ENCODE results near the gene DNAH6. TPM values are rescaled to one million over a fixed set of nuclear protein-coding genes. Genes with fewer than 3 reads are reported as not detected.

The DNAH6 gene
- polyA plus RNA-seq, 1 donor (not counting 4 experiments of a cell fraction or from before 2014, with no cell fraction given): 0.05 TPM

- H3K9me1 ChIP-seq (ENCODE audit: control insufficient read depth, extremely low read depth, insufficient read depth, low read length): no peaks in the 10 kb centered on the region
- H4K20me1 ChIP-seq (ENCODE audit: control insufficient read depth, extremely low read depth, insufficient read depth, low read length): no peaks in the 10 kb centered on the region
- H3K9ac ChIP-seq (ENCODE audit: control insufficient read depth, extremely low read depth, insufficient read depth, low read length): no peak overlapping the region
- DNase-seq (ENCODE audit: low read depth, low spot score) (no peak), FAIRE-seq (no peak)
- H3K9me3 ChIP-seq (ENCODE audit: control insufficient read depth, low read depth, low read length): peaks cover 8% of the 10 kb centered on the region
- no peak overlapping the region for H2AFZ ChIP-seq (ENCODE audit: control insufficient read depth, low read length)
- no peak overlapping the region for H3K4me3 ChIP-seq (ENCODE audit: control insufficient read depth in 2 of 3, extremely low read depth in 1 of 3, insufficient read depth in 2 of 3, low read depth in 1 of 3, low read length in 3 of 3)
- no peak overlapping the region for H3K27ac ChIP-seq (ENCODE audit: control insufficient read depth, insufficient read depth, low read length)
- TF ChIP-seq CTCF (optimal IDR thresholded peaks at IDR 0.05 in 1 of 3, IDR thresholded peaks at IDR 0.05 in 1 of 3, conservative IDR thresholded peaks at IDR 0.05 in 1 of 3; ENCODE audit: extremely low read depth in 1 of 3, insufficient read depth in 2 of 3, low read length in 3 of 3) (no peak), EZH2 (IDR thresholded peaks at IDR 0.05; ENCODE audit: low read length) (no peak)
- H3K4me2 ChIP-seq (ENCODE audit: control insufficient read depth, extremely low read depth, insufficient read depth, low read depth, low read length): no peak overlapping the region
- no peaks in the 10 kb centered on the region for H3K27me3 ChIP-seq (ENCODE audit: control insufficient read depth, extremely low read depth, insufficient read depth, low read length)
- dilution Hi-C loops (cut with MboI; ENCODE audit: extremely low pct_ligation_motif_present, low sequenced_read_pairs): no loop called here
- H3K36me3 ChIP-seq (ENCODE audit: control insufficient read depth in 2 of 2, extremely low read depth in 1 of 2, insufficient read depth in 2 of 2, low read length in 2 of 2): no peaks in the 10 kb centered on the region
- H3K79me2 ChIP-seq (ENCODE audit: control insufficient read depth, insufficient read depth, low read length): no peaks in the 10 kb centered on the region
- H3K4me1 ChIP-seq (ENCODE audit: control insufficient read depth, extremely low read depth, insufficient read depth, low read length): no peaks in the 10 kb centered on the region
Measured at GRCh38 chr2:84474176-84474575, 42.1 kb upstream of the DNAH6 start.

- no peaks in the 10 kb centered on the region for H3K36me3 ChIP-seq (ENCODE audit: control insufficient read depth in 2 of 2, extremely low read depth in 1 of 2, insufficient read depth in 2 of 2, low read length in 2 of 2)
- no peak overlapping the region for H2AFZ ChIP-seq (ENCODE audit: control insufficient read depth, low read length)
- peaks cover 6% of the 10 kb centered on the region for H3K9me3 ChIP-seq (ENCODE audit: control insufficient read depth, low read depth, low read length)
- H3K27ac ChIP-seq (ENCODE audit: control insufficient read depth, insufficient read depth, low read length): no peak overlapping the region
- dilution Hi-C loops (cut with MboI; ENCODE audit: extremely low pct_ligation_motif_present, low sequenced_read_pairs): no loop called here
- H4K20me1 ChIP-seq (ENCODE audit: control insufficient read depth, extremely low read depth, insufficient read depth, low read length): no peaks in the 10 kb centered on the region
- no peak overlapping the region for H3K4me2 ChIP-seq (ENCODE audit: control insufficient read depth, extremely low read depth, insufficient read depth, low read depth, low read length)
- no peak overlapping the region for H3K4me3 ChIP-seq (ENCODE audit: control insufficient read depth in 2 of 3, extremely low read depth in 1 of 3, insufficient read depth in 2 of 3, low read depth in 1 of 3, low read length in 3 of 3)
- FAIRE-seq: no peak
- no peaks in the 10 kb centered on the region for H3K4me1 ChIP-seq (ENCODE audit: control insufficient read depth, extremely low read depth, insufficient read depth, low read length)
- no peaks in the 10 kb centered on the region for H3K79me2 ChIP-seq (ENCODE audit: control insufficient read depth, insufficient read depth, low read length)
- no peaks in the 10 kb centered on the region for H3K27me3 ChIP-seq (ENCODE audit: control insufficient read depth, extremely low read depth, insufficient read depth, low read length)
- H3K9ac ChIP-seq (ENCODE audit: control insufficient read depth, extremely low read depth, insufficient read depth, low read length): no peak overlapping the region
- DNase-seq (ENCODE audit: low read depth, low spot score): no peak
- H3K9me1 ChIP-seq (ENCODE audit: control insufficient read depth, extremely low read depth, insufficient read depth, low read length): no peaks in the 10 kb centered on the region
- no peak for TF ChIP-seq CTCF (optimal IDR thresholded peaks at IDR 0.05 in 1 of 3, IDR thresholded peaks at IDR 0.05 in 1 of 3, conservative IDR thresholded peaks at IDR 0.05 in 1 of 3; ENCODE audit: extremely low read depth in 1 of 3, insufficient read depth in 2 of 3, low read length in 3 of 3)
- no peak for TF ChIP-seq EZH2 (IDR thresholded peaks at IDR 0.05; ENCODE audit: low read length)
Measured at GRCh38 chr2:84477886-84478285, 38.4 kb upstream of the DNAH6 start.
